Testis (tissue), 2 donors: ENCODE data around the gene FDPS.

Experiments used
- CTCF ChIP-seq, 3 experiments: fragments of 450-650 bp in 2 of 3; fragments of 200-600 bp in 1 of 3; sonication (generic) in 1 of 3; IDR thresholded peaks; one replicate each; pipeline ENCODE4 v1.5.1; 2016 to 2019; ENCODE audit warnings: antibody characterized with exemption in 3 of 3, mild to moderate bottlenecking in 2 of 3, moderate library complexity in 1 of 3
- POLR2A ChIP-seq: fragments of 450-650 bp; IDR thresholded peaks from one replicate; pipeline ENCODE4 v1.6.1; 2017; ENCODE audit warnings: antibody characterized with exemption, mild to moderate bottlenecking, moderate library complexity

- TF ChIP-seq CTCF (IDR thresholded peaks at IDR 0.05) (no peak), POLR2A (no peak)
These were observed 11.3 kb upstream of the FDPS start for GRCh38 chr1:155297384-155297783.
